A673 (cell line): Measurements from ENCODE around the gene FRY. TPM values are rescaled to one million over a fixed set of nuclear protein-coding genes. Genes with fewer than 3 reads are reported as not detected.

Source experiments
- BruUV-seq: library from RNA; stranded (reverse); fragments of 400-500 nt; replicated peaks from 2 replicates; lab custom pipeline; 2021; lab: Mats Ljungman, UMichigan
- CTCF ChIA-PET: fragments of 300-600 bp; sonication (Branson Sonifier 250); formaldehyde crosslinking; loops from one replicate; lab custom pipeline; 2022; ENCODE audit warnings: antibody characterized with exemption; lab: Charles Lee
- POLR2A ChIA-PET: fragments of 300-600 bp; sonication (Branson Sonifier 250); formaldehyde crosslinking; loops from one replicate; lab custom pipeline; 2022; ENCODE audit warnings: antibody characterized with exemption; ENCODE audit not compliant: low non-redundant PET; lab: Charles Lee
- DNase-seq: peaks from one replicate; pipeline ENCODE4 v3.0.0-alpha.2; 2015; ENCODE audit warnings: low spot score
- H3K27ac ChIP-seq: fragments of 200-600 bp; sonication (generic); 2 replicates; pipeline ENCODE4 v1.5.1; 2016; ENCODE audit warnings: mixed run types, low read depth, mild to moderate bottlenecking, mixed read lengths, antibody characterized with exemption, low read length; ENCODE audit not compliant: poor library complexity, severe bottlenecking
- H3K27me3 ChIP-seq: fragments of 200-600 bp; sonication (generic); replicated peaks from 2 replicates; pipeline ENCODE4 v1.6.1; 2017; ENCODE audit warnings: mixed run types, low read depth, mild to moderate bottlenecking, mixed read lengths, antibody characterized with exemption, low read length; ENCODE audit not compliant: insufficient read depth, poor library complexity
- H3K36me3 ChIP-seq: fragments of 200-600 bp; sonication (generic); 2 replicates; pipeline ENCODE4 v1.6.1; 2016; ENCODE audit warnings: mixed run types, mild to moderate bottlenecking, mixed read lengths, antibody characterized with exemption, low read length; ENCODE audit not compliant: insufficient read depth, poor library complexity, severe bottlenecking
- H3K4me1 ChIP-seq: fragments of 200-600 bp; sonication (generic); 2 replicates; pipeline ENCODE4 v1.6.1; 2017; ENCODE audit warnings: mixed run types, mild to moderate bottlenecking, mixed read lengths, antibody characterized with exemption, low read length; ENCODE audit not compliant: insufficient read depth, poor library complexity, severe bottlenecking
- H3K4me3 ChIP-seq: fragments of 200-600 bp; sonication (generic); 2 replicates; pipeline ENCODE4 v1.5.1; 2016; ENCODE audit warnings: low read depth, mixed run types, mild to moderate bottlenecking, mixed read lengths, low read length; ENCODE audit not compliant: poor library complexity, severe bottlenecking
- H3K9me3 ChIP-seq: fragments of 200-600 bp; sonication (generic); 2 replicates; pipeline ENCODE4 v1.6.1; 2016; ENCODE audit warnings: mixed run types, low read depth, mild to moderate bottlenecking, mixed read lengths, antibody characterized with exemption, low read length; ENCODE audit not compliant: poor library complexity, severe bottlenecking
- CTCF ChIP-seq: fragments of 300-800, 200-600 bp; sonication (generic); conservative IDR thresholded peaks from 2 replicates; pipeline ENCODE4 v1.5.1; 2017; ENCODE audit warnings: low read depth, mild to moderate bottlenecking, antibody characterized with exemption, low read length, moderate library complexity, mixed read lengths
- EZH2 ChIP-seq: fragments of 200-600 bp; sonication (generic); IDR thresholded peaks from 2 replicates; pipeline ENCODE4 v1.6.1; 2017; ENCODE audit warnings: borderline replicate concordance, low read depth, mild to moderate bottlenecking, mixed read lengths, antibody characterized with exemption, low read length; ENCODE audit not compliant: poor library complexity, severe bottlenecking
- intact Hi-C: fragments of 100-400 bp; cut with micrococcal nuclease; formaldehyde crosslinking; loops from one replicate; pipeline ENCODE4 v1.10.0; 2022; ENCODE audit not compliant: unreplicated experiment
- total RNA-seq: library from RNA; stranded (reverse); gene quantifications from 2 replicates; pipeline ENCODE4 v1.2.3, GENCODE V29; 2021

The FRY gene
- total RNA-seq, 1 experiment from 2014 or later, result 0.58 TPM

- no peak for TF ChIP-seq EZH2
- TF ChIP-seq CTCF, result no peak
- intact Hi-C loops, result no loop called here
- POLR2A ChIA-PET, result no interaction called here
These were observed 48.0 kb downstream of the FRY start for GRCh38 chr13:32079587-32079986.

GRCh38 chr13:32080328-32080744 is 48.8 kb downstream of the FRY start:
- no TSS peak for BruUV-seq
- Histone ChIP-seq H3K9me3 (no peaks in the 10 kb centered on the region), H3K27me3 (no peaks in the 10 kb centered on the region), H3K36me3 (no peaks in the 10 kb centered on the region), H3K4me1 (no peaks in the 10 kb centered on the region), H3K27ac (no peak overlapping the region), H3K4me3 (no peak overlapping the region)
- DNase-seq, result no peak
- TF ChIP-seq CTCF (no peak), EZH2 (no peak)
- ChIA-PET POLR2A (no interaction called here), CTCF (no interaction called here)
- intact Hi-C loops, result no loop called here

More at GRCh38 chr13:32079587-32079986, 48.0 kb downstream of the FRY start:
- no peaks in the 10 kb centered on the region for H3K4me1 ChIP-seq
- no peaks in the 10 kb centered on the region for H3K36me3 ChIP-seq
- H3K9me3 ChIP-seq, result no peaks in the 10 kb centered on the region
- CTCF ChIA-PET, result no interaction called here
- no TSS peak for BruUV-seq
- H3K27me3 ChIP-seq, result no peaks in the 10 kb centered on the region
- no peak overlapping the region for H3K4me3 ChIP-seq
- no peak for DNase-seq
- no peak overlapping the region for H3K27ac ChIP-seq

GRCh38 chr13:32081591-32081990 is 50.0 kb downstream of the FRY start:
- no peak for TF ChIP-seq EZH2
- no peak for TF ChIP-seq CTCF
- no peaks in the 10 kb centered on the region for H3K27me3 ChIP-seq
- CTCF ChIA-PET, result no interaction called here
- H3K9me3 ChIP-seq, result no peaks in the 10 kb centered on the region
- no peak for DNase-seq
- POLR2A ChIA-PET, result no interaction called here
- intact Hi-C loops, result no loop called here
- no peaks in the 10 kb centered on the region for H3K36me3 ChIP-seq
- H3K4me1 ChIP-seq, result no peaks in the 10 kb centered on the region
- H3K4me3 ChIP-seq, result no peak overlapping the region
- BruUV-seq, result no TSS peak
- no peak overlapping the region for H3K27ac ChIP-seq
